NOMO-1 (cell line): Measurements from ENCODE around the gene CHST11.

Experiments used
- DNase-seq, 2 experiments: peaks; one replicate each; lab custom pipeline; 2025; ENCODE audit not compliant: unreplicated experiment in 2 of 2; lab: John Stamatoyannopoulos, UW

The CHST11 gene

GRCh38 chr12:104576980-104577580 lies 120.3 kb downstream of the CHST11 start:
- no peak for DNase-seq

GRCh38 chr12:104577581-104577981 lies 120.8 kb downstream of the CHST11 start:
- no peak for DNase-seq

- DNase-seq, result no peak
These were observed 121.7 kb downstream of the CHST11 start for GRCh38 chr12:104578453-104578852.

DNA sequence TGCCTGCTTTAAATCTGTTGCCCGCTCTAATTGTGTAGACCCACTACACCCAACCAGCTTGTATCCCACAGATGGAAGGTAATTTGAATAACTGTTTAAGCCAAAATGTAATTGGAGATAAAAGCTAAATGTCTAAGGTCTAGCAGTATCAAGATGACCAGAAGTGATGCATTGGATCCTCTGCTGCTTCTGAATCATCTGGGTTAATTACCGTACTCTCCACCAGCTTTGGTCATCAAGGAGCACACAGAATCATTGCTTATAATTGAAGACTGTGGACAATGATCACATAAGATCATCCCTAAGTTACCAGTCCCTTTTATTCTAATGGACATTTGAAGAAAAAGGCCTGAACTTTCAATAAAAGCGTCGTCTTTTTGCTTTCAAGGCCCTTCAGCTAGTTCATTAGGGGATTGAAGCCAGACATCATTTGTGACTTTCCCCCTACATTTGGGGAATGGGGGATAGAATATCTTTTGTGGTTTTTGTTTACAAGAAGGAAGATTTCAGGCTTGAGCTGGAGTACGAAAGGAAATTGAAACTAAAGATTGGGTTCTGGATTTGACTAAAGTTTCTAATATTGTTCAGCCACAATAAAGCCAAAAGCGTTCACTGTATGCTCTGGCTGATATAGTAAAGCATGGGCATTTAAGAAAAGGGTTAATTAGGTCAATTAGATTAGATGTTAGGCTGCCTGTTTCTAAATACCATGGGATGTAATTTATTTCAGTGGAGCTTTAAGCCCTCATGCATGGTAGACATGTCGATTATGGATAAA lies 123.2 kb downstream of the CHST11 start:
- no peak for DNase-seq

DNA sequence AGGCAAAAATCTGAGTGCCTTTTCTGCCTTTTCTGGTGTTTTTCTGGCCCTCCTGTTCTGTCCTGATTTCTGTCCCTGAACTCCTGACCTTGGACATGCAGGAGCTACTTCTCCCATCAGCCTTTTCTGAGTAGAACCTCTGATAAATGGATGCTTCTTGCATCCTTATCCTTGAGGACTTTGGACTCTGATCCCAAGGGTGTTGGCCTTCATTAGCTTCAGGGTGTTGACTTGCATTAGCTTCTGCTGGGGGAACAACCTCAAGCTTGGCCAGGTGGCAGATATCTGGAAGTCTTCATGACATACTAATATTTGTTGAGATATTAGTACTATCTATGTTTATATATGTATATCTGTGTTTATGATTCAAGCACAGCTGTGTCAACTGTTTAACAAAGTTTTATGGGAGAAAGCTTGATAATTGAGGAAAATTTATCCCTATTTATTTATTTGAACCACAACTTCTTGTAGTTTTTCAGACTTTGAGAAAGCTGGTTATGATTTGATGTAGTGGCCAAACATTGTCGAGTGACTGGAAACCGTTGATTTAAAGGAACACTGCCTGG lies 124.3 kb downstream of the CHST11 start:
- DNase-seq, result no peak

DNA sequence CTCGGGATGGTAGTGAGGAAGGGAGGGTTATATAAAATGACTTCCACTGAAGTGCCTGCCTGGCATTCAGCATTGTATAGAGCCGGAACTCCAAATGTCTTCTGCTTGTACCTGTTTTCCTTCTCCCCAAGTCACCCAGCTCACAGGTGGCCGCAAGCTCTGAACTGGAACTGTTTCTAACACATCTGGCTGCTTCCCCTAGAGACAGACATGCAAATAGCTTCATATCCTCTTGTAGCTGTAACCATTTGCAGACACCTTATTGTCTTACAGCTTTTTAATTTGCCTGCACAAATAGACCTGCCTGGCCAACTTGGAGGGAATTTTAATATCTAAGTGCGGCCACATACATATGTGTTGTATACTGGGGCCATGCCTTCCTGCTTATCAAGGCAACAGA lies 126.0 kb downstream of the CHST11 start:
- DNase-seq, result no peak

DNA sequence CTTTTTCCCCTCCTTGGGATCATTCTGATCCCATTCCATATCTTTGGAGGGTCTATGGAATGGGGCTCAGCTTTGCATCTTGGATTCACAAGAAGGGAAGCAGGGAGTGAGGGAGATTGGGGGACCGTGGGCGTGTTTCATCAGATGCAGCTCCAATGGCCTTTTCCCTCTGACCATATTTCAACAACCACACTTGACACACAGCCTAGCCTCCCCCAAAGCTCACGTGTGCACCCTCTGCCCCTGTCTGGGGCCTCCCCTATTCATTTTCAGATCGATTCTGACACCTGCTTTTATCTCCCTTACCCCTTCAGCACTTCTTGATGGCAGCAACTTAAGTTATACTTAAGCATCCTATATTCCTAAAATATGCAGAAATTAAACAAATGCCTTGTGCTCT lies 126.6 kb downstream of the CHST11 start:
- DNase-seq, result no peak

DNA sequence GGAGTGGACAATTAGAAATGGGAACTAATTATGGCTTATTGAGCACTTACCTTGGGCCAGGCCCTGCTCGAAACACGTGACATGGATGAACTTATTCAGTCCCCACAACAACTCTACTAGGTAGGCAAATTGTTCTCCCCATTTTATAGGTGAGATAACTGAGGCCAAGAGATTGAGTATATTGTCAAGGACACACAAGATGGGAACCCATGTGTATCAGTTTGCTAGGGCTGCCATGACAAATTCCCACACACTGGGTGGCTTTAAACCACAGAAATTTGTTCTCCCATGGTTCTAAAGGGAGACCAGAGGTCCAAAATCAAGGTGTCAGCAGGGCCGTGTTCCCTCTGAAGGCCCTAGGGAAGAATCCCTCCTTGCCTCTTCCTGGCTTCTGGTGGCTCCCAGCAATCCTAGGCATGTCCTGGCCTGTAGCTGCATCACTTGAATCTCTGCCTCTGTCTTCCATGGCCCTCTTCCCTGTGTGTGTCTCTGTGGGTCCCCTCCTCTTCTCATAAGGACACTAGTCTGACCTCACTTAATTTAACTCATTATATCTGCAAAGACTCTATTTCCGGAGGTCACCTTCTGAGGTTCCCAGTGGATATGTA lies 128.8 kb downstream of the CHST11 start:
- no peak for DNase-seq

- no peak for DNase-seq
These were observed 129.7 kb downstream of the CHST11 start for GRCh38 chr12:104586351-104586919.

GRCh38 chr12:104588047-104588920 lies 131.5 kb downstream of the CHST11 start:
- no peak for DNase-seq

DNA sequence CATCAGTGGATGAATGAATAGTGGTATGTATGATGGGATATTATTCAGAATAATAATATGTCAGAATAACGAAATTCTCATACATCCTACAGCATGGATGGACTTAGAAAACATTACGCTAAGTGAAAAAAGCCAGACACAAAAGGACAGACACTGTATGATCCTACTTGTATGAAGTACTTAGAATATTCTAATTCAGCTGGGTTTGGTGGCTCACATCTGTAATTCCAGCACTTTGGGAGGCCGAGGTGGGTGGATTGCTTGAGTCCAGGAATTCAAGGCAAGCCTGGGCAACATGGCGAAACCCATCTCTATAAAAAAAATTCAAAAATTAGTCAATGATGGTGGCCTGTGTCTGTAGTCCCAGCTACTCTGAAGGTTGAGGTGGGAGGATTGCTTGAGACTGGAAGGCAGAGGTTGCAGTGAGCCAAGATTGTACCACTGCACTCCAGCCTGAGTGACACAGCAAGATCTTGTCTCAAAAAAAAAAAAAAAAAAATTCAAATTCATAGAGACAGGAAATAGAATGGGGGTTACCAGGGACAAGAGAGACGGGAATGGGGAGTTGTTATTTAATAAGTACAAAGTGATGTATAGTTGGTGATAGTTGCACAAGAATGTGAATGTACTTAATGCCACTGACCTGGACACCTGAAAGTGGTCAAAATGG lies 132.3 kb downstream of the CHST11 start:
- no peak for DNase-seq

- DNase-seq, result no peak
These were observed 133.3 kb downstream of the CHST11 start for GRCh38 chr12:104590022-104590421.

GRCh38 chr12:104591257-104591885 lies 134.6 kb downstream of the CHST11 start:
- no peak for DNase-seq

DNA sequence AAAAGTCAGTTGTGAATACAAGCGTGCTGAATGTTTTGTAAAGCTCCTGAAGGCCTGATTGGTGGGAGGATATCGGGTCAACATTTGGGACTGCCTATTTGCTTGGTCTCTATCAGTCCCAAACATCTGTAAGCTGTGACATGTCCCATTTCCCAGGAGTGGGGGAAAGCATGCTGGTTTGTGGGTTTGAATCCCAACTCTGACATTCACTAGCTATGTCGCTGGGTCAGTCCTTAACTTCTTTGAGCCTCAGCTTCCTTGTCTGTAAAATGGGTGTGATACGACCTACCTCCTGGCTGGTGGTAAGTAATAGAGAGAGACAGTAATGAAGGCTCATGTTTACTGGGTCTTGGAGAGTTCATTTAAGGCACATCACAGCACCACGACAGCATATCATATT lies 136.7 kb downstream of the CHST11 start:
- DNase-seq, result no peak

GRCh38 chr12:104596134-104596799 lies 139.5 kb downstream of the CHST11 start:
- peak; percentile 52 to 76 for DNase-seq

DNA sequence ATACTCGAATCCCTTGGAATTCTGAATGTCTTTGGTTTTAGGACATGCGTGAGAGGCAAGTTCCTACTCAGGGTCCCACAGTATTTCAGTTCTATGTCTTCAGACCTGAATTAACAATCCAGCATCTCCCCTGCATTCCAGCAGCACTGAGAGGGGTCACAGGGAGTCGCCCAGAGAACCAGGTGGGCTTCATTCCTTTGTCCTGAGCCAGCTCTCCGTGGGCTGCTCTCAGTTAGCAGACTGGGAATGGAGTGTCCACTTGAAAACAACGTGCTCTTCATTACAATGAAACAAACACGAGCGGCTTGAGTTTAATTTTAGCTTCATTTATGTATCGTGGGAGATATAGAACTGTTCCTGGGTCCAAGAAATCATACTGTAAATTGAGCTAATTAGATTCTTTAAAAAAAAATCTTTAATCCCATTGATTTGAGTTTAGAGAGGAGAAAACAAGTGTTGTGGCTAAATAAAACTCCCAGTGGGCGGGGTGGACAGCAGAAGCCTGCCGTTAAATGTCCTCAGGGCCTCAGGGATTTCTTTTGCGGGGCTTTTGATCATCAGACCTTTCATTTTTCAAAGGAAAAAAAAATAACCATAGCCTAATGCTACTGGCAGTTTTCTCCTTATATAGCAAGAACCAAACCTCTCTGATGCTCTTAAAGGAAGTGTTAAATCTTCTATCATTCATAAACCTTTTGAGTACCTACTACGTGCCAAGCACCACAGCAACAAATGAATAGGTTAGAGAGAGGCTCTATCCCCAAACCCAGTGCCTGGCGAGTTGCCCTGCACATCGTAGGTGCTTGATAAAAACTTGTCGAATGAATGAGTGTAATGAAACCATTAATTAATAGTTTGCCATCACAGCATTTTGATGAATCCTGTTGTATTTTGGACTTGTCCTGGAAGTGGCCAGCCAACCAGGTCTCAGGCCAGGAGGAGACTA lies 140.4 kb downstream of the CHST11 start:
- no peak for DNase-seq

DNA sequence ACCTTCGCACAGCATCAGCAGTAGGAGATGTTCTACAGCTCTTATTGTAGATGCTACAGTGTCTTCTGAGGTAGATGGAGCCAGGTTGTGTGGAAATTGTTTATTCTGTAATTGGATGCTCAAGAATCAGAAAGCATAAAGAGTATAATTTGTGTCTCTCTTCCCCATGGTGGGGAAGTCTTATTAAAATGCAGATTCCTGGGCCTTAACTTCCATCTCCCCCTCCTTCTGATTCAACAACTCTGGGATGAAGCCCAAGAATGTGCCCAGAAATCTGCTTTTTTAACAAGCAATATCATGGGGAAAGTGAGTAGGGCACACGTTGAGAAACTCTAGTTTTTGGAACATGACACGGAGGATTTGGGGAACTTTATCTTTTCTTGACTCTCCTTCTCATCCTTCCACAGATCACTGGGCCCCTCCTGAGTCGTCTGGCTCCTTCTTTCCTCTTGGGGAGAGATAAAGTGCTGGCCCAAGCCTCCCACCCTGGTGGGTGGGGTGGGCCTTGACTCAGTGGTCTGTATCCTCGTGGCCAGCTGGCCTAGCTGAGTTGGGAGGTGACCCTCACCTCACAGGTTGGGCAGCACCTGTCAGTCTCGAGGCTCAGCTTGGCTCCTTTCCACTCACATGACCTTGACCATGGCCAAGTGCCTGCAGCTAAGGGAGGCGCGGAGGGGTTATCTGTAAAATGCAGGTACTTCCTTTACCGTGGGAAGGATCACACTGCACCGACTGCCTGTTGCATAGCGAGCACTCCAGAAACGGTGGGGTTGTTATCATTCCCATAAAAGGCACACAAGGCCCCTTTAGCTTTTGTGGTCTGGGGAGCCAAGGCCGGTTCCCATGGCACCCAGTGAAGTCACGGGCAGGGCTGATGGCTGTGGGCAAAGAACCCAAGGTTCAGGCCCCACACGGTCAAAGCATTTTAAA lies 141.9 kb downstream of the CHST11 start:
- DNase-seq, result no peak
